OCI-LY3 (cell line): Measurements from ENCODE around the gene ERBB4.

ENCODE experiments used
- H2AFZ ChIP-seq: fragments of 200-600, 300-600 bp; shearing (Covaris generic); 2 replicates; pipeline ENCODE4 v1.6.0; 2014; ENCODE audit warnings: antibody characterized with exemption, low read depth, low read length
- H3K27ac ChIP-seq: fragments of 200-600, 300-600 bp; sonication (generic); 2 replicates; pipeline ENCODE4 v1.5.1; 2014; ENCODE audit warnings: mild to moderate bottlenecking, low read length, moderate library complexity, mixed read lengths
- H3K27me3 ChIP-seq: fragments of 200-600, 300-600 bp; sonication (generic); 2 replicates; pipeline ENCODE4 v1.6.1; 2014; ENCODE audit warnings: low read depth, low read length, mixed read lengths
- H3K36me3 ChIP-seq: fragments of 200-600, 300-600 bp; sonication (generic); replicated peaks from 2 replicates; pipeline ENCODE3; 2014; ENCODE audit warnings: low read depth, low read length, mixed read lengths
- H3K4me1 ChIP-seq: fragments of 300-600, 200-600 bp; sonication (generic); 2 replicates; pipeline ENCODE4 v1.6.1; 2014; ENCODE audit warnings: low read length, mixed read lengths
- H3K4me2 ChIP-seq: fragments of 200-600, 300-600 bp; sonication (generic); 2 replicates; pipeline ENCODE4 v1.6.1; 2014; ENCODE audit warnings: low read length, mixed read lengths
- H3K4me3 ChIP-seq: fragments of 300-600, 200-600 bp; sonication (generic); 2 replicates; pipeline ENCODE4 v1.5.1; 2014; ENCODE audit warnings: antibody characterized with exemption, mild to moderate bottlenecking, low read length, moderate library complexity
- H3K79me2 ChIP-seq: fragments of 300-600, 200-600 bp; shearing (Covaris generic); 2 replicates; pipeline ENCODE4 v1.6.1; 2014; ENCODE audit warnings: mild to moderate bottlenecking, low read length, mixed read lengths
- H3K9ac ChIP-seq: fragments of 300-600, 200-600 bp; shearing (Covaris generic); 2 replicates; pipeline ENCODE4 v1.6.0; 2014; ENCODE audit warnings: mild to moderate bottlenecking, low read length, moderate library complexity
- H3K9me3 ChIP-seq: fragments of 200-600, 300-600 bp; shearing (Covaris generic); 2 replicates; pipeline ENCODE4 v1.6.1; 2014; ENCODE audit warnings: low read length, mixed read lengths; ENCODE audit not compliant: insufficient read depth
- H4K20me1 ChIP-seq: fragments of 200-600, 300-600 bp; sonication (generic); 2 replicates; pipeline ENCODE4 v1.6.1; 2016; ENCODE audit warnings: low read length, mixed read lengths; ENCODE audit not compliant: insufficient read depth
- CTCF ChIP-seq: fragments of 200-600, 300-600 bp; sonication (generic); IDR thresholded peaks from 2 replicates; pipeline ENCODE4 v1.5.1; 2014; ENCODE audit warnings: antibody characterized with exemption, low read length, low read depth
- EZH2phosphoT487 ChIP-seq: fragments of 200-600 bp; shearing (Covaris generic); IDR thresholded peaks from 2 replicates; pipeline ENCODE4 v1.6.1; 2018; ENCODE audit warnings: antibody characterized with exemption, mixed run types, low read depth

Gene ERBB4

GRCh38 chr2:211923019-211923418 is 615.6 kb downstream of the ERBB4 start:
- H3K27me3 ChIP-seq = no peaks in the 10 kb centered on the region

GRCh38 chr2:211903961-211904360 is 634.6 kb downstream of the ERBB4 start:
- Histone ChIP-seq H3K27me3 (no peaks in the 10 kb centered on the region), H3K36me3 (no peaks in the 10 kb centered on the region), H3K27ac (no peak overlapping the region), H4K20me1 (no peaks in the 10 kb centered on the region), H3K4me3 (no peak overlapping the region), H2AFZ (no peak overlapping the region), H3K9me3 (no peaks in the 10 kb centered on the region), H3K79me2 (no peaks in the 10 kb centered on the region), H3K4me1 (no peaks in the 10 kb centered on the region), H3K9ac (no peak overlapping the region), H3K4me2 (no peak overlapping the region)
- TF ChIP-seq CTCF (no peak), EZH2phosphoT487 (no peak)

More at GRCh38 chr2:211923019-211923418, 615.6 kb downstream of the ERBB4 start:
- Histone ChIP-seq H3K9ac (no peak overlapping the region), H3K4me3 (no peak overlapping the region), H4K20me1 (no peaks in the 10 kb centered on the region), H3K27ac (no peak overlapping the region), H3K4me1 (no peaks in the 10 kb centered on the region), H3K79me2 (no peaks in the 10 kb centered on the region), H2AFZ (no peak overlapping the region), H3K4me2 (no peak overlapping the region), H3K36me3 (no peaks in the 10 kb centered on the region), H3K9me3 (no peaks in the 10 kb centered on the region)
- no peak for TF ChIP-seq CTCF
- TF ChIP-seq EZH2phosphoT487 = no peak

GRCh38 chr2:211901226-211901846 is 637.3 kb downstream of the ERBB4 start:
- Histone ChIP-seq H3K4me2 (no peak overlapping the region), H3K9me3 (no peaks in the 10 kb centered on the region), H3K4me3 (no peak overlapping the region), H2AFZ (no peak overlapping the region), H3K4me1 (no peaks in the 10 kb centered on the region), H3K27me3 (no peaks in the 10 kb centered on the region), H3K36me3 (no peaks in the 10 kb centered on the region), H4K20me1 (no peaks in the 10 kb centered on the region), H3K79me2 (no peaks in the 10 kb centered on the region), H3K9ac (no peak overlapping the region), H3K27ac (no peak overlapping the region)
- TF ChIP-seq EZH2phosphoT487 (no peak), CTCF (no peak)

GRCh38 chr2:211900518-211900917 is 638.1 kb downstream of the ERBB4 start:
- H3K9me3 ChIP-seq = no peaks in the 10 kb centered on the region
- no peaks in the 10 kb centered on the region for H3K4me1 ChIP-seq
- H3K36me3 ChIP-seq = no peaks in the 10 kb centered on the region
- no peaks in the 10 kb centered on the region for H3K79me2 ChIP-seq
- no peak overlapping the region for H3K27ac ChIP-seq
- no peak overlapping the region for H2AFZ ChIP-seq
- TF ChIP-seq CTCF (no peak), EZH2phosphoT487 (no peak)
- no peak overlapping the region for H3K4me3 ChIP-seq
- H3K27me3 ChIP-seq = no peaks in the 10 kb centered on the region
- no peaks in the 10 kb centered on the region for H4K20me1 ChIP-seq
- no peak overlapping the region for H3K9ac ChIP-seq
- no peak overlapping the region for H3K4me2 ChIP-seq
